HG03045 (cell line): ENCODE measurements around the gene ASCC3.

Source experiments
- ATAC-seq: cut with Tn5 transposase; IDR thresholded peaks from one replicate; pipeline ENCODE4 v1.9.1; 2021; ENCODE audit warnings: mild to moderate bottlenecking, moderate library complexity; ENCODE audit not compliant: unreplicated experiment

ASCC3 gene

DNA sequence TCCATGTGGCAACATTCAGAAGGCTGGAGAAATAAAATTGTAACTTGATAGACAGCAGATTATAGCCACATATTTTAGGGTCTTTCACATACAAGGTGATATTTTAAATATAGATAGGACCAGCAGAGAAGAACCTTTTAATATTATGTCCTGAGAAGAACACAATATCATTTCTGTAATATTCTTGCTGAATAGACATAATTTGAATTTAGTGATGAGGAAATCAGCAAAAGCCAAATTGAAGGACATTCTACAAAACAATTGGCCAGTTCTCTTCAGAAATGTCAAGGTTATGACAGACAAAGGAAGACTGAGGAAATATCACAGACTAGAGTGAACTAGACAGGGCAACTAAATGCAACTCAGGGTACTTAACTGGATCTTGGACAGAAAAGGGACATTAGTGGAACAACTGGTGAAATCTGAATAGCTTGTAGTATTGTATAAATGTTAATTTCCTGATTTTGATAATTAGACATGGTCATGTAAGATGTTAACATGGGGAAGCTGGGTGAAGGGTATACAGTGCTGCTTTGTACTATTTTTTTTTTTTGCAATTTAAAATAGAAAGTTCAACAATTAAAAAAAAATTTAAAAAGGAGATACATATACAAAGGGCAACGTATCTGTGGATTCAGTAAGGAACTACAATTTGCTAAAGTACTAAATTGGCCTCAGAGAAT lies 281.9 kb downstream of the ASCC3 start:
- ATAC-seq = no peak

DNA sequence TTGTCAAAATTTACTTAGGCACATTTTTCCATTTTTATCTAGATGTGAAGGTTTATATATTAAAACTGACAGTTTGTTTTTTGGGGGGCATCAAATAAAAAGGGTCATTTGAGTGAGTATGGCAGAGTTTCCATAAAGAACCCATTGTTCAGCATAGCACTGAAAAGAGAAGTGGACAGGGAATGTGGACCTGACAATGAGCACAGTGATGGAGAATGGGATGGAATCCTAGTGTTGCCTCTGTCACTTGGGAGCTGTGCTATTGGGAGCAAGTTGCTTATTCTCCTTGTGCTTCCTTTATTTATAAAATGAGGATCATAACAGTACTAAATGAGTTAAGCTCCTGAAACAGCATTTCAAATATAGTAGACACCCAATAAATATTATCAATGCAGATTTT lies 285.7 kb downstream of the ASCC3 start:
- ATAC-seq = no peak

DNA sequence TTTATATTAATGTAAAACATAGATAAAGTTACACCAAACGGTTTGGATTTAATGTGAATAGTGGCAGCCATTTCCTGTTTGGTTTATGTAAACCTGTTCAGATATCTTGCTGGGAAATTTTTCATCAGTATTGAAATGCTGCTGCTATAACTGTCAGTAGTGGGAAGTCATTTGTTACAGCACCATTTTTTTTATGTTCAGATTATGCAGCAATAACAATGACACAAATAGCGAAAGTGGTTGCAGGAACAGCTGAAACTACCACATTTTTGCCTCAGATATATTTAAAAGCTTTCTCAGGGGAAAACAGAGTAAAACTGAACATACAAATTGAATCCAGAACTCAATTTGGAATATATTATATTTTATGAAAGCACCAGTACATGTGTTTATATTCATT lies 287.6 kb downstream of the ASCC3 start:
- no peak for ATAC-seq

DNA sequence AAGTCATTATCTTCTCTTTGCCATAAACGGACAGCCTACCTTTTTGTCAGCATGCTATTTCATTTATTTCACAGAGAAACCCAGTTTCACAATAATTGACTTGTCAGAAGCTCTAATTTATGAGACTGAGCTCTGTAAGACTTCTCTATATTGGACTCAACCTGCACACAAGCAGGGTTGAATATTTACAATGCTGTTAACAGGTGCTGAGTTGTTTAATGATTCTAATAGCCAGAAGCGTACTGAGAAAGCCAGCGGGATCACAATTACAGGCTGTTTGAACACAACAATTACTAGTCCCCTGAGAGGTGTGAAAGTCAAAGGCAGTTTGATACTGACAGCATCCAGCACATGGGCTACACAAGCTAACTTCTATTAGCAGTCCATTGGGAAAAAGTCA lies 288.2 kb downstream of the ASCC3 start:
- ATAC-seq = no peak

DNA sequence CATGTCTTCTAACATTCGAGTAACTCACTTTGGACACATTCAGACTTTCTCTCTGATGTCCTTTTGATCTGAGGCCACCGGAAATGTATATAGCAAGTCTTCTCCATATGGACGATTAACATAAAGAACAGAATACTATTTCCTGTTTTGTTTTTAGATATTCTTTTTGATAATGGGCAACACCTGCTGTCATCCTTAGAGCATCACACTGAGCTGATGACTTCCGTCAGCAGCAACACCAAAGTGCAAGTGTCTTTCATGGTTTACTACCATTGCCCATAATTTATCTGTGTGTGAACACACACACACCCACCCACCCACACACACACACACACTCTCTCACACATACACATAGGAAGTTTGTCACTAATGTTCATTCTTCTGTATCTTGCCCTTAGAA lies 303.7 kb downstream of the ASCC3 start:
- ATAC-seq = no peak

DNA sequence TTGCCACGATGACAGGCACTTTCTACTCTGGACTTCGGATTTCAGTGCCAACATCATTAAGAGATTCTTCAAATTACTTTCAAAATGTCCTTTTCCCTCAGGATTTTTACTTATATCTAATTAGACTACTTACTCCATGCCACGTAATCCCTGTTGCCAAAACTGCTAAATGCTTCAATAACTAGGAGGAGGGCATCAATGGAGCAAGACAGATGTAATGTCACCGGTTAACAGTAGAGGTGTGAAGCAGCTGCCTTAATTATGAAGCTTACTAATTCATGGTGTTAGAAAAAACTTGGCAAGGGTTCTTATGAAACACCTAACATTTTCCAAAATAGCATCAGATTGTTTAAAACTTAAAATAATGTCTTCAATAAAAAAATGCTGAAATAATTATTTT lies 305.2 kb downstream of the ASCC3 start:
- ATAC-seq = no peak

DNA sequence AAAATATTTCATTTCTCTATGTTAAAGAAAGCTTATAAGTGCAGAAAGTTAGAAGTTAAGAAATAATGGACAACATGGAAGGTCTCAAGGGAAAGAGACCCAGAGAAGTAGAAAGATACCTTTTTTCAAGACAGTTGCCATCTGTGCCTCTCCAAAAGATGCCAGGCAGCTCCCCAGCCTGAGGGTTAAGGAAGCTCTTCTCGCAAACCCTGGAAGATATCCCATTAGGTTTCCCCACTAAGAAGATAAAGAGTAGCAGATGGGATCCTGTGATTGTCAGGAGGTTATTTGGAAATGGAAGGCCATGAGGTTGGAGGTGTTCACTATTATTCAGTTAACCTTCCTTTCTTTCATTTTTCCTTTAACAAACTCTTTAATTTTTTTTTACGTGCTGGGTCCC lies 306.3 kb downstream of the ASCC3 start:
- ATAC-seq = no peak

DNA sequence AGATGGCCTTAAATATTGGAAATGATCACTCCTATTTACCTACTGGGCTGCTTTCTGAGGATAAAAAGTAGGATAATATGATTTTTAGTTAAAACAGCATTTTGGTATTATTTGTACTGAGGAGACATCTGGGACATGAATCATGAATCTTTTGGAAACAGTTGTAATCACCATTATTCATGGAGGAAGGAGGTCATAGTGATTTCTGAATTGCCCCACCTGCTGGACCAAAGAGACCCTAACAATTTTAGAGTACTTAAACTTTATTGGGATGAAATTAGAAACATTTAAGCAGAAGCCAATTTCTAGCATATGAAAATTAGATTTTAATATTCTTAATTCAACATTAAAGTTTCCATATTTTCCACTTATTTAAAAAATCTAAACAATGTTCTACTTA lies 308.0 kb downstream of the ASCC3 start:
- no peak for ATAC-seq

DNA sequence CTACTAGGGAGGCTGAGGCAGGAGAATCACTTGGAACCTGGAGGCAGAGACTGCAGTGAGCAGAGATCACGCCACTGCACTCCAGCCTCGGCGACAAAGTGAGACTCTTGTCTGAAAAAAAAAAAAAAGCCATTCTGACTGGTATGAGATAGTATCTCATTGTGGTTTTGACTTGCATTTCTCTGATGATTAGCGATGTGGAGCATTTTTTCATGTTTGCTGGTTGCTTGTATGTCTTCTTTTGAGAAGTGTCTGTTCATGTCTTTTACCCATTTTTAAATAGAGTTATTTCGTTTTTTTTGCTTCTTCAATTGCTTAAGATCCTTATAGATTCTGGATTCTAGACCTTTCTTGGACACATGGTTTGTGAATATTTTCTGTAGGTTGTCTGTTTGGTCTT lies 312.9 kb downstream of the ASCC3 start:
- ATAC-seq = no peak

DNA sequence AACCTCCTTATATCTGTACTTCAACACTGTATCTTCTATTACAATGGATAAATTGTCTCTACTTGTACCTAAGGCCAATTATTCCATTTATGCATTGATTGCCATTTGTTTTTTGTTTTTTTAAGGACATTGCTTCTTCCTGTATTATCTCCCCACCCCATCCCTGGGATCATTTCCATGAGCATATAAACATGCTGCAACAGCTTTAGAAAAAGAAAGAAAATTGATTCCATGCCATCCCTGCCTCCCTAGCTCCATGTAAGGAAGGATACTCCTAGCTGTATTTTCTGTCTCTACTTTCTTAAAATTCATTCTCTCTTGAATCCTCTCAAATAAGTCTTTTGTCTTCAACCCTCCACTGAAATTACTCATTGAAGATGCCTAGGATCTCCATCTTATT lies 314.6 kb downstream of the ASCC3 start:
- ATAC-seq = no peak

DNA sequence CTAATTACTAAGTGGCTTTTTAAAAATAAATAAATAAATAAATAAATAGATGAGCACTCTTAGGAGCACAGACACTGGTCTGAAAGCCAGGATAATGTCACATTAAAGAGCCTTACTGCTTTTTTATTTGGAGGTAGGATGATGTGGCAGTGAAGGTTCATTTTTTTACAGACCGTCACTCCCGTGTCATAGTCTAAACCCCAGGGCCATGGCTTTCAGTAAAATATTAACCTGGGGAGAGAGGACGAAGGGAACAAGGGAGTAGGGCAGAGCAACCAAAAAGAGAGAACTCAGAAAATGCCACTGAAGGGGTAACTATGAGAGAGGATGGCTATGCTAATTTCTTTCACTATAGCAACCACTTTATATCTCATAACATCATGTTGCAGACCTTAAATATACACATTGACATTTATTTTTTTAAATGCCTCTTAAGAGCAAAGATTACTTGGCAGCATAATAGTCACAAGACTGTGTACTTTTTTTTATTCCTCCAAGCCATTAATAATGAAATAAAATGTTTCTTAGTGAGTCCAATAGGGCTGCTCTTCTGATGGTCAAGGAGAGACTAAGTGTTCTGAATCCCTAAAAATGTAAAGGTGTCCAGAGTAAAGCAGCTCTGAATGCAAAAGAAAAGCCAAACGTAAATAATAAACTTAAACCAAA lies 315.6 kb downstream of the ASCC3 start:
- no peak for ATAC-seq

DNA sequence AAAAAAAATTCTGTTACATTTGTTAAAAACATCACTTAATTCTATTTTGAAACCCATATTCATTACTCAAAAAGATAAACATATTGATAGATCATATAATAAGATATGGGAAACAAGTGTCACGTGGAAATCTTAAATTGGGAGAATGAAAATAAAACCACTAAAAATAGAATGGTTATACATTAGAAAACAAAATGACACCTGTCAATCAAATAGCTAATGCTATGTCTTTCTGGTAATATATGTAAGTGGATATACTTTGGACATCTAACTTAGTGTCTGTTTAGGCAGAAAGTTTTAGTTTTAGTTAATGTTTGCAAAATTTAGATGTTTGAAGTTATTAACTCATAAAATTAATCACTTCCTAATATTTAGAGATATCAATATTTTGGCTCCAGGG lies 321.3 kb downstream of the ASCC3 start:
- ATAC-seq = no peak

DNA sequence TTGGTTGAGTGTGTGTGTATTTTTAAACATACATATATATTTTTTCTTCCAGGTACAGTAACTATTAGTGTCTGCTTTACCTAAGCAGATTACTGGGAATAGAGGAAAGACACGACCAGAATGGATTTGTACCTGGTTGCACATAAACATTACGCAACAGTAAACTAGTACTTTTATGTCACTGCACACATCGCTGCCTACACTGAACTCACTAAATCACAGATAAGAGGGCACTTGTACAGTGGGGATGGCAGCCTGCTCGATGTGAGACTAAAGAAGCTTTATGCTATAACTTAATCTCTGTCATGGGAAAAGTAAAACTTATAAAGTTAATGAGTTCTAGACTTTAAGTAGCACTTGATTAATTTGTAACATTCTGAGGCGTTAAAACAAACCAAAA lies 326.9 kb downstream of the ASCC3 start:
- ATAC-seq = no peak

DNA sequence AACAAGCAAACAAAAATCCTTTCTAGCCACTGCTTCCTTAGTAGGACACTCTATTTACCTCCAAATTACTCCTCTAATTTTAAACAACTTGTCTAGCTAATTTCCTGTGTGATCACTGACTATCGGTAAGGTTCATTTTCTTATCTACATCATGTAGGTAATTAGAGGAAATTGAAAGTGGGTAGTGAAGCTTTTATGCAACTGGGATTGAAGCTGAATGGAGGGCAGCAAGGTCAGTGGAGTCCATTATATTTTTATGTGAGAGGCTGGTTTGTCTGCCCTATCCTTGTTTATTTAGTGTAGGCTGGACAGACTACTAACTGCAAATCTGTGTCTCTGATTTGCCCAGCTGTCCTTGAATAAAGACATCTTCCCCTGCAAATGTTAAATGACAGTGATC lies 327.9 kb downstream of the ASCC3 start:
- ATAC-seq = no peak

DNA sequence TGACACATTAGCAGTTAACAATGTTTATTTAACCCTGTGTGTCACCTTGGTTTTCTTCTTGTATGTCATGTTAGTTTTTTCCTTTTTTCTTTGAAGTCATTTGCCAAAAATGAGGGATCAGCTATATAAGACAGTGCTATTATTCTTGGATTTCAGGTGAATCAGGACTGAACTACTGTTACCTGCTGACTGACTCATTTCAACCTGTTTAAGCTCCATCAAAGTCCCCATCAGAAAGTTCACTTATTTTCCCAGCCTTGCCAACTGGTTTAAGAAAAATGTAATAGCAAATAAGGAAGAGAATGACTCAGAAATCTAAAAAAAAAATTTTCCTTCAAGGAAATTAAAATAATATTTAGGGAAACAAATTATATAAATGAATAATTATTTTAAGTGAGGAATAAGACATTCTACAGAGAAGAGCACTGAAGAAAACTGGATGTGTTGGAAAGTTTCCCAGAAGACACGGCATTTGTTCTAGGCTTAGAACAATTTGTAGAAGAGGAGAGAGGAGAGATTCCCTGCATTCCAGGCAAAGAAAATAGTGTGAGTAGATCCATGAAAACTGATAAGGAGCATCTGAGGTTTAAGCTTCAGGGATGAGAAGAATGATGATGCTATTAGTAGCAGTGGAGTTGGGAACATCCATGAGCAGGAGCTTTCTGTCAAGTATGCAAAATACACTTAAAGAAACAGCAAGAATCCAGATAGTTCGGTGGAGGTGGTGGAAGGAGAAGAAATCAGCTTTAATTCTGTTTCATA lies 331.5 kb downstream of the ASCC3 start:
- ATAC-seq = no peak

DNA sequence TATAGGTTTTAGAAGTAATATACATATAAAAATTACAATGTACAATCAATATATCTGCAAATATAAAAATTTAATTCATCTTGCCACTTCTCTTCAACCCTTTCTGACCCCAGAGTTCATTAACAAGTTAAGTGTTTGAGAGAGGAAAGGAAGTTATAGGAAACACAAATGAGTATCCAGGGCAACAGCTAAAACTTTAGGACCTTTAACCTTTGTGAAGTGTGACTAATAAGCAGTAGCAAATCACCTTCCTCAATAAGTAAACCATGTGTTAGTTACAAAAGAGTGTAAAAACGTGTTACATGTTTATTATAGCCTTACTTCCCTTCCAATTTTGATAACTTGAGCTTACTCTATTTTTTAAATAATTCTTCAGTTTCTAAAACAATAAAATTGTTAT lies 343.0 kb downstream of the ASCC3 start:
- no peak for ATAC-seq

DNA sequence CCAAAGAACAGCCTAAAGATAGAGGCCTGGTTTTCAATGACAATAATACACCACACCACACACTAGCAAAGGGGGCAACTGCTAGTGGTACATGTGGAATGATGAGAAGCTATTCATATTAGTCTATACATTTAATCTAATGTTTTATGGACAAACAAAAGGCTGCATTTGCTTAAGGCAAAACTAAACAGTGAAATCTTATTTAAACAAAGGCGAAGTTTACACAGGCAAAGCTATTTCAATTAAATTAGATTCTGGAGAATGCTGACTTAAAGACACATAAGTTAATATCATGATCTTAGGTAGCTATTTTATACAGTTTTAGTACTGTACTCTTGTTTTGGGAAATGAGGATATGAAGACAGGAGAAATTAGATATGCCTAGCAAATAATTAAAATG lies 362.5 kb downstream of the ASCC3 start:
- ATAC-seq = no peak

DNA sequence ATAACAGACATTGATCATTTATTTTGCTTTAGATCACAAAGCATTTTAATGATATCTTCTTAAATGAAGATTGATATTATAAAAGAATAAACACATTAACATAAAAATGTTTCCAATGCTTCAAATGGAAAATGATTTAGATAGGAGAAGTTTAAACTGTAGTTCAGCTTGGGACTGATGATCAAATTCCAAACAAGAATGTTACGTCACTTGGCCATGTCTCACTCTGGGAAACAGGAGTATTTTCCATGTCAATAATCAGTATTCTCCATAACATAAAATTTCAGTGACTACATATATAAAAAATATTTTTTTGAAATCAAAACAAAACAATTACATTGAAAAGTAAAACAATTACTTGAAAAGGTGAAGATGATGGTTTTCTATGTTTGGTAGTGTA lies 363.5 kb downstream of the ASCC3 start:
- no peak for ATAC-seq

DNA sequence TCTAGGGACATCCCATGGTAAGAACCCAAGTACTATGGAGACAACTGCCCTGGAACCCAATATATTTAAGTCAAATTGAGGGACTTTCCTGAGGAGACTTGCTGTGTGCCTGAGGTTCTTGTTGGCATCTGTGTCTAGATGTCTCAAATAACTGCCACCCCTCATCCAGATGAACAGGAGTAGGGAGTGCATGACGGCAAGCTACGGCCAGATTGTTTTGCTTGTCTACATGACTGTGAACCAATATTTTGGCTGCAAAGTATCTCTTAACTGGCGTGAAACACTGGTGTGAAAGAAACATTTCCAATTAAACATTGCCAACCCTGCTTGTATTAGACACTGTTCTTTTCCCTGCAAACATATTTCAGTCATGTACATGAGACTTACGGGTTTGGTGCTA lies 364.0 kb downstream of the ASCC3 start:
- ATAC-seq = no peak

DNA sequence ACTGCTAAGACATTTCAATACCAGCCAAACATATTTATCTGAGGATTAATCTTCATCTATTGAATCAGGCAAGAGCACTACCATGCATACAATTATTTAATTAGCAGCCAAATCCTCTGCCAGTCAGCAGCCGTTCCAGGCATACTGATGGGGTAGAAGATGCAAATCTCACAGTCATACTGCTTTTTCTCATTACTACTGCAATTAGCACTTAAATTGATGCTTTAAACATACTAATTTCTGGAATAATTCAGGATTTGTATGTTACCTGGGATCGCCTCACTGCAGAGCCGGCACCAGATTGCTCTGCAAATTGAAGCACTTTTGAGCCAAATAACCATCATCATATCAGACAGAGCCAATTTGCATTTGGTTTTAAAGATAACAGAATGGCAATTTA lies 366.5 kb downstream of the ASCC3 start:
- ATAC-seq = no peak

DNA sequence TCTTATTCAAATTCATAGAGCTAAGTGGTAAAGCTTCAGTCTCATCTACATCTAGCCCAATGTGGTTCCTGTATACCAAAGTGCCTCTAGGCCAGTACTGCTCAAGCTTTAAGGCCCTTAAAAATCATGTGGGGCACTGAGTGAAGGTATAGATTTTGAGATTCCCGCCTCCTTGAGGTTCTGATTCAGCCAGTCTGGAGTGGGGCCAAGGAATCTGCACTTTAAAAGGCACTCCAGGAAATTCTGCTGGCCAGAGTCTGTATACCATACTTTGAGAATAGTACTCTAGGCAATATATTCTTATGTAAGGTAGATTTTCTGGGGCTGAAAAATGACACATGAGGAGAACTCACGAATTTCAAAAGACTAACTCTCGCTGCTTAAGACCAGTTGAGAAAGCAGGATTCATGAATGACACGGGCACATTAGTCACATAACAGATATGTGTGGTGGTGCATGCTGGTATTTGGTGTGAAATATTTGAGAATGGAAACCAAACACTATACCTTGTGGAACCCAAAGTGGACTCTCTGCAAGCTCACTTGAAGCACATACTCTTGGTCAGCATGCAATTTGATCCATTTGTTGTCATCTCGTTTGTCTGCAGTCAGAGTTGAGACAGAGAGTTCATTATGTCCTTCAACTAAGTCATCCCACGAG lies 368.8 kb downstream of the ASCC3 start:
- no peak for ATAC-seq

DNA sequence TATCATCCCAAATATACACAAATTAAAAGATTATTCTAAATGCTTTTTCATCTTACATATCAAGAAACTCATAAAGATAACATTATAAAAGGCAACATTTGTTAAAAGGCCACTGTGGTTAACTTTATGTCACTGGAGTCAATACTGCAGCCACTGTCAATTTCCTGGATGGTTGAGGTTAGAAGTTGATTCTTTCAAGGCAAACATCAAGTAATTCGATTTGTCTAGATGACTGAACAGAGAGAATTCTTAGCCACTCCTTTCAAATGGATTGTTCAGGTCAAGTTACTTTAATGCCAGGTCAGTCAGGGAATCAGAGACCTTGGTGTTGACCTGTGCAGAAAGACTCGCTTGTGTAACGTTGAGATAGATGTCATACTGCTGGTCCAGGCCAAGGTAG lies 372.0 kb downstream of the ASCC3 start:
- ATAC-seq = no peak
